ENCODE measurements around the gene TMEM192. TPM values are rescaled to one million over a fixed set of nuclear protein-coding genes. Genes with fewer than 3 reads are reported as not detected.
A peak's percentile ranks its signal among the peaks of the same experiment; 100 is the strongest.

Gene TMEM192
- total and polyA plus RNA-seq, 2 of the 13 experiments (the other 11 are each of a cell fraction or from before 2014, with no cell fraction given) = 19.8 to 19.9 TPM

- ATAC-seq = peak; percentile 52
- no peak for DNase-seq (ENCODE audit: low spot score)
- POLR2A ChIA-PET = no interaction called here
Measured at GRCh38 chr4:165136529-165136928, 23.9 kb upstream of the TMEM192 start.

More at GRCh38 chr4:165136529-165136928, 23.9 kb upstream of the TMEM192 start:
- TF ChIP-seq KLF13 (CRISPR knock-in tag; IDR thresholded peaks at IDR 0.05) = no peak
- TF ChIP-seq ZNF207 (IDR thresholded peaks at IDR 0.05; ENCODE audit: borderline replicate concordance) = no peak
- TF ChIP-seq HNF4G (IDR thresholded peaks at IDR 0.05; ENCODE audit: borderline replicate concordance, low read depth, low read length) = no peak
- no peak for TF ChIP-seq HNF4G (CRISPR knock-in tag; IDR thresholded peaks at IDR 0.05; ENCODE audit: borderline replicate concordance, low read depth)
- no peak for TF ChIP-seq EP300 (IDR thresholded peaks at IDR 0.05; ENCODE audit: low read depth in 2 of 2, low read length in 2 of 2)
- no peak for TF ChIP-seq EP300 (CRISPR knock-in tag; IDR thresholded peaks at IDR 0.05; ENCODE audit: borderline replicate concordance)
- TF ChIP-seq, protein P1, sequence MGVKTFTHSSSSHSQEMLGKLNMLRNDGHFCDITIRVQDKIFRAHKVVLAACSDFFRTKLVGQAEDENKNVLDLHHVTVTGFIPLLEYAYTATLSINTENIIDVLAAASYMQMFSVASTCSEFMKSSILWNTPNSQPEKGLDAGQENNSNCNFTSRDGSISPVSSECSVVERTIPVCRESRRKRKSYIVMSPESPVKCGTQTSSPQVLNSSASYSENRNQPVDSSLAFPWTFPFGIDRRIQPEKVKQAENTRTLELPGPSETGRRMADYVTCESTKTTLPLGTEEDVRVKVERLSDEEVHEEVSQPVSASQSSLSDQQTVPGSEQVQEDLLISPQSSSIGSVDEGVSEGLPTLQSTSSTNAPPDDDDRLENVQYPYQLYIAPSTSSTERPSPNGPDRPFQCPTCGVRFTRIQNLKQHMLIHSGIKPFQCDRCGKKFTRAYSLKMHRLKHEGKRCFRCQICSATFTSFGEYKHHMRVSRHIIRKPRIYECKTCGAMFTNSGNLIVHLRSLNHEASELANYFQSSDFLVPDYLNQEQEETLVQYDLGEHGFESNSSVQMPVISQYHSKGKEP (CRISPR knock-in tag; IDR thresholded peaks at IDR 0.05) = no peak
- TF ChIP-seq ZBTB4 (CRISPR knock-in tag; IDR thresholded peaks at IDR 0.05; ENCODE audit: borderline replicate concordance) = no peak
- TF ChIP-seq NR3C1 (CRISPR knock-in tag; IDR thresholded peaks at IDR 0.05) = no peak
- no peak for TF ChIP-seq PAWR (CRISPR knock-in tag; IDR thresholded peaks at IDR 0.05; ENCODE audit: borderline replicate concordance)
- TF ChIP-seq TSC22D2 (CRISPR knock-in tag; IDR thresholded peaks at IDR 0.05; ENCODE audit: borderline replicate concordance) = no peak
- in situ Hi-C loops (cut with HindIII; ENCODE audit: extremely low pct_ligation_motif_present, low pct_unique_long_range_greater_than_20kb) = no loop called here
- FAIRE-seq = no peak
- Histone ChIP-seq H3K4me1 (ENCODE audit: insufficient read depth, low read length) (peaks cover 26% of the 10 kb centered on the region), H2AFZ (ENCODE audit: low read length) (no peak overlapping the region), H3K79me2 (ENCODE audit: insufficient read depth, low read length) (no peaks in the 10 kb centered on the region), H3K36me3 (replicated peaks in 1 of 2; ENCODE audit: control insufficient read depth in 1 of 2, insufficient read depth in 2 of 2, low read length in 2 of 2) (no peaks in the 10 kb centered on the region), H3K9me3 (ENCODE audit: low read length) (no peaks in the 10 kb centered on the region), H3K27ac (ENCODE audit: extremely low read length, insufficient read depth, low read length) (no peak overlapping the region), H3K9ac (ENCODE audit: insufficient read depth, low read depth, low read length) (no peak overlapping the region), H3K4me2 (ENCODE audit: low read depth, low read length) (peak overlapping the region; percentile 23; the same call in 1 of the 2 replicates), H4K20me1 (ENCODE audit: insufficient read depth, low read length) (no peaks in the 10 kb centered on the region), H3K4me3 (replicated peaks in 1 of 3; ENCODE audit: insufficient read depth in 1 of 3, low read depth in 2 of 3, low read length in 3 of 3) (no peak overlapping the region), H3K27me3 (ENCODE audit: control insufficient read depth in 1 of 2, insufficient read depth in 2 of 2, low read length in 2 of 2) (no peaks in the 10 kb centered on the region)
- WGBS (ENCODE audit: low lambda C conversion rate) = 9% methylated on average over 4 of the region's 4 CpGs
- CTCF ChIA-PET (ENCODE audit: low intra/inter-chr PET ratio, low total read pairs) = no interaction called here
- BruUV-seq (replicated peaks) = no TSS peak
- intact Hi-C loops (cut with micrococcal nuclease; ENCODE audit: unreplicated experiment) = no loop called here

Measured in HepG2 (cell line).